ENCODE results near the gene HOXA13. TPM values are rescaled to one million over a fixed set of nuclear protein-coding genes. Genes with fewer than 3 reads are reported as not detected.

The HOXA13 gene
- total and polyA plus RNA-seq, 2 experiments from 2014 or later = not detected

GRCh38 chr7:27224983-27225934 is 25.4 kb upstream of the HOXA13 start:
- Mint-ChIP-seq H3K9me3 (no peaks in the 10 kb centered on the region), H3K27ac (no peak overlapping the region), H3K27me3 (ENCODE audit: insufficient read depth, low read depth, poor library complexity) (peaks cover 97% of the 10 kb centered on the region), H3K36me3 (ENCODE audit: low read depth) (no peaks in the 10 kb centered on the region; the same call in 2 of the 3 replicates), H3K4me3 (peak overlapping the region; percentile 63), H3K4me1 (peaks cover 14% of the 10 kb centered on the region)
- H3K27me3 ChIP-seq (ENCODE audit: insufficient read depth) = peaks cover 100% of the 10 kb centered on the region
- DNase-seq (ENCODE audit: low spot score) = peak; percentile 66
- H3K4me1 ChIP-seq (ENCODE audit: insufficient read depth) = peaks cover 33% of the 10 kb centered on the region
- peaks cover 12% of the 10 kb centered on the region; the same call in 1 of the 2 replicates for H3F3A ChIP-seq (replicated peaks; ENCODE audit: low read depth)
- no peaks in the 10 kb centered on the region for H3K79me2 ChIP-seq (replicated peaks; ENCODE audit: insufficient read depth)
- peaks cover 17% of the 10 kb centered on the region for H4K20me1 ChIP-seq (replicated peaks; ENCODE audit: insufficient read depth)
- no peaks in the 10 kb centered on the region for H3K9me2 ChIP-seq (ENCODE audit: insufficient read depth)
- H3K36me3 ChIP-seq (ENCODE audit: insufficient read depth) = no peaks in the 10 kb centered on the region
- peak; percentile 85 for ATAC-seq
- peak overlapping the region; percentile 50 for H3K4me3 ChIP-seq
- no peak for TF ChIP-seq STAT1 (IDR thresholded peaks at IDR 0.05; ENCODE audit: unreplicated experiment)
- no peak for TF ChIP-seq JUNB (IDR thresholded peaks at IDR 0.05; ENCODE audit: unreplicated experiment)
- no peak for TF ChIP-seq NANOG (IDR thresholded peaks at IDR 0.05; ENCODE audit: borderline replicate concordance)
- TF ChIP-seq ZNF331 (CRISPR knock-in tag; IDR thresholded peaks at IDR 0.05; ENCODE audit: low read depth) = no peak
- TF ChIP-seq CREB1 (CRISPR knock-in tag; IDR thresholded peaks at IDR 0.05; ENCODE audit: low read depth) = no peak
- TF ChIP-seq ZNF462 (CRISPR knock-in tag; IDR thresholded peaks at IDR 0.05) = no peak
- TF ChIP-seq POLR2AphosphoS5 (IDR thresholded peaks at IDR 0.05; ENCODE audit: low read depth) = no peak
- TF ChIP-seq EZH2 (IDR thresholded peaks at IDR 0.05; ENCODE audit: low read depth, unreplicated experiment) = peak; percentile 92
- no peak for TF ChIP-seq ZNF114 (CRISPR knock-in tag; IDR thresholded peaks at IDR 0.05)
- TF ChIP-seq CTCF (conservative IDR thresholded peaks at IDR 0.05; ENCODE audit: low read depth in 2 of 2) = 0 out of 4 replicates have a peak, but pooled peaks of 1 of the 2 experiments have one; percentile 3
- no peak for TF ChIP-seq ETS1 (IDR thresholded peaks at IDR 0.05)
- peak; percentile 91 for TF ChIP-seq EZH2phosphoT487 (IDR thresholded peaks at IDR 0.05; ENCODE audit: unreplicated experiment)
- no peak for TF ChIP-seq REST (IDR thresholded peaks at IDR 0.05; ENCODE audit: unreplicated experiment)
- no peak overlapping the region for H3K27ac ChIP-seq (ENCODE audit: low read depth)
- H3K4me2 ChIP-seq = peak overlapping the region; percentile 78
- peak overlapping the region; percentile 73 for H2AFZ ChIP-seq

All from GM23338 (cell line).